Thymus (tissue), 11 donors: ENCODE results near the gene DDR1. TPM values are rescaled to one million over a fixed set of nuclear protein-coding genes. Genes with fewer than 3 reads are reported as not detected.
"Not testable (repeated sequence)": the region's sequence is repeated elsewhere in the genome, so short reads cannot be mapped to it uniquely, and the experiment has no call there.

Experiments
- DNase-seq, 9 donors: peaks; one replicate each; pipeline ENCODE4 v3.0.0-alpha.2; 2013; ENCODE audit warnings: low spot score in 9 of 9, low read depth in 6 of 9, missing footprints in 1 of 9
- H3K27ac ChIP-seq, 2 donors: one replicate each; pipeline ENCODE4 v1.5.1; 2013; ENCODE audit warnings: control low read depth in 1 of 2, low read depth in 1 of 2, low read length in 1 of 2, mild to moderate bottlenecking in 1 of 2, moderate library complexity in 1 of 2
- H3K27me3 ChIP-seq, 2 donors: one replicate each; pipeline ENCODE4 v1.5.1; 2013; ENCODE audit warnings: low read length in 1 of 2; ENCODE audit not compliant: control insufficient read depth in 2 of 2, insufficient read depth in 1 of 2
- H3K36me3 ChIP-seq, 2 donors: one replicate each; pipeline ENCODE4 v1.5.1; 2013; ENCODE audit warnings: low read length in 1 of 2, mild to moderate bottlenecking in 1 of 2, moderate library complexity in 1 of 2; ENCODE audit not compliant: control insufficient read depth in 2 of 2, insufficient read depth in 2 of 2
- H3K4me1 ChIP-seq, 2 donors: one replicate each; pipeline ENCODE4 v1.5.1; 2013; ENCODE audit warnings: low read length in 2 of 2; ENCODE audit not compliant: control insufficient read depth in 2 of 2, insufficient read depth in 2 of 2
- H3K4me3 ChIP-seq, 2 donors: one replicate each; pipeline ENCODE4 v1.5.1; 2013; ENCODE audit warnings: low read length in 2 of 2, control low read depth in 1 of 2, mild to moderate bottlenecking in 1 of 2
- H3K9me3 ChIP-seq, 2 donors: one replicate each; pipeline ENCODE4 v1.5.1; 2013; ENCODE audit warnings: low read length in 1 of 2, mild to moderate bottlenecking in 1 of 2; ENCODE audit not compliant: control insufficient read depth in 2 of 2, insufficient read depth in 1 of 2
- WGBS: extraction: QIAGEN DNeasy Blood & Tissue Kit; methylation state at CpG from one replicate; pipeline ENCODE4 v1.1.7; 2013; 5-methylcytosine and 5-hydroxymethylcytosine counted together
- polyA plus RNA-seq: library from polyadenylated mRNA; stranded (reverse); fragments of 200-250 nt; gene quantifications from one replicate; pipeline ENCODE4 v1.2.3, GENCODE V29; 2013
- total RNA-seq: library from RNA; stranded (reverse); fragments of 120-200 nt; gene quantifications from one replicate; pipeline ENCODE4 v1.2.4, GENCODE V29; 2013
- donor health status: healthy.

DDR1 gene
- total and polyA plus RNA-seq, 2 donors, result 39.6 to 65.9 TPM

- DNase-seq, result peak in 2 of 9 donors; percentile 2 to 48
- H3K27me3 ChIP-seq, result no peaks in the 10 kb centered on the region
- peaks cover 34 to 57% of the 10 kb centered on the region in 2 donors for H3K36me3 ChIP-seq
- peak overlapping the region; percentile 73 to 81 for H3K4me3 ChIP-seq
- peaks cover 7 to 26% of the 10 kb centered on the region in 2 donors for H3K4me1 ChIP-seq
- H3K27ac ChIP-seq, result peak overlapping the region; percentile 48 to 68
- WGBS, result 67% methylated on average over 17 of the region's 17 CpGs
- H3K9me3 ChIP-seq, result no peaks in the 10 kb centered on the region
These were observed 30.7 kb downstream of the DDR1 start for GRCh38 chr6:30914854-30915590.

GRCh38 chr6:30915591-30915946 is 31.2 kb downstream of the DDR1 start:
- DNase-seq, result peak in 6 of 9 donors; percentile 34 to 80 (median 48)
- Histone ChIP-seq H3K27me3 (no peaks in the 10 kb centered on the region), H3K9me3 (no peaks in the 10 kb centered on the region), H3K27ac (peak overlapping the region in 1 of 2 donors; percentile 15), H3K36me3 (peaks cover 34 to 57% of the 10 kb centered on the region in 2 donors), H3K4me3 (no peak overlapping the region), H3K4me1 (peaks cover 7 to 26% of the 10 kb centered on the region in 2 donors)
- WGBS, result 39% methylated on average over 5 of the region's 5 CpGs

- H3K27ac ChIP-seq, result no peak overlapping the region
- H3K4me3 ChIP-seq, result no peak overlapping the region
These were observed 32.7 kb downstream of the DDR1 start for GRCh38 chr6:30917041-30917440.

GRCh38 chr6:30917487-30917886 is 33.2 kb downstream of the DDR1 start:
- Histone ChIP-seq H3K27me3 (no peaks in the 10 kb centered on the region), H3K9me3 (no peaks in the 10 kb centered on the region), H3K27ac (no peak overlapping the region), H3K36me3 (peaks cover 36 to 64% of the 10 kb centered on the region in 2 donors), H3K4me3 (no peak overlapping the region), H3K4me1 (peaks cover 7 to 26% of the 10 kb centered on the region in 2 donors)
- no peak for DNase-seq
- WGBS, result 98% methylated on average over 8 of the region's 8 CpGs

More at GRCh38 chr6:30917041-30917440, 32.7 kb downstream of the DDR1 start:
- no peaks in the 10 kb centered on the region for H3K9me3 ChIP-seq
- peaks cover 33 to 60% of the 10 kb centered on the region in 2 donors for H3K36me3 ChIP-seq
- H3K4me1 ChIP-seq, result peaks cover 7 to 26% of the 10 kb centered on the region in 2 donors
- H3K27me3 ChIP-seq, result no peaks in the 10 kb centered on the region
- no peak for DNase-seq
- WGBS, result 97% methylated on average over 7 of the region's 7 CpGs

GRCh38 chr6:30918670-30919069 is 34.4 kb downstream of the DDR1 start:
- H3K36me3 ChIP-seq, result peaks cover 48 to 75% of the 10 kb centered on the region in 2 donors
- H3K9me3 ChIP-seq, result no peaks in the 10 kb centered on the region
- no peak overlapping the region for H3K27ac ChIP-seq
- 89% methylated on average over 8 of the region's 8 CpGs for WGBS
- peaks cover 5 to 19% of the 10 kb centered on the region in 2 donors for H3K4me1 ChIP-seq
- no peak for DNase-seq
- no peak overlapping the region for H3K4me3 ChIP-seq
- H3K27me3 ChIP-seq, result no peaks in the 10 kb centered on the region

GRCh38 chr6:30922447-30922852 is 38.1 kb downstream of the DDR1 start:
- H3K27ac ChIP-seq, result no peak overlapping the region
- 97% methylated on average over 7 of the region's 7 CpGs for WGBS
- no peak overlapping the region for H3K4me3 ChIP-seq
- DNase-seq, result no peak
- no peaks in the 10 kb centered on the region for H3K9me3 ChIP-seq
- H3K4me1 ChIP-seq, result no peaks in the 10 kb centered on the region
- H3K36me3 ChIP-seq, result peaks cover 68 to 79% of the 10 kb centered on the region in 2 donors
- no peaks in the 10 kb centered on the region for H3K27me3 ChIP-seq

- not testable (repeated sequence) for H3K27me3 ChIP-seq, DNase-seq, H3K4me1 ChIP-seq, H3K27ac ChIP-seq, H3K4me3 ChIP-seq
- WGBS, result 96% methylated on average over 9 of the region's 9 CpGs
- Histone ChIP-seq H3K9me3 (peaks cover 0 to 10% of the 10 kb centered on the region in 2 donors), H3K36me3 (peaks cover 65 to 67% of the 10 kb centered on the region in 2 donors)
These were observed 39.8 kb downstream of the DDR1 start for GRCh38 chr6:30924040-30924627.

- 98% methylated on average over 4 of the region's 4 CpGs for WGBS
- no peak for DNase-seq
- Histone ChIP-seq H3K27me3 (peaks cover 0 to under 1% of the 10 kb centered on the region in 2 donors), H3K4me1 (no peaks in the 10 kb centered on the region), H3K9me3 (peaks cover 0 to 11% of the 10 kb centered on the region in 2 donors), H3K27ac (no peak overlapping the region), H3K4me3 (no peak overlapping the region), H3K36me3 (peaks cover 42 to 45% of the 10 kb centered on the region in 2 donors)
These were observed 42.3 kb downstream of the DDR1 start for GRCh38 chr6:30926644-30927043.

GRCh38 chr6:30927080-30927479 is 42.8 kb downstream of the DDR1 start:
- H3K27ac ChIP-seq, result not testable (repeated sequence)
- 96% methylated on average over 3 of the region's 3 CpGs for WGBS

More at GRCh38 chr6:30927080-30927479, 42.8 kb downstream of the DDR1 start:
- Histone ChIP-seq H3K36me3 (peaks cover 38 to 41% of the 10 kb centered on the region in 2 donors), H3K9me3 (peaks cover 0 to 11% of the 10 kb centered on the region in 2 donors)
- H3K27me3 ChIP-seq, DNase-seq, H3K4me1 ChIP-seq, H3K4me3 ChIP-seq: not testable (repeated sequence)
